GM10847 (cell line): ENCODE results near the gene EXOG.

Experiments
- POLR2A ChIP-seq: IDR thresholded peaks from 2 replicates; pipeline ENCODE4 v1.6.1; 2011; ENCODE audit not compliant: insufficient read length; ENCODE audit errors: extremely low read depth

The EXOG gene

DNA sequence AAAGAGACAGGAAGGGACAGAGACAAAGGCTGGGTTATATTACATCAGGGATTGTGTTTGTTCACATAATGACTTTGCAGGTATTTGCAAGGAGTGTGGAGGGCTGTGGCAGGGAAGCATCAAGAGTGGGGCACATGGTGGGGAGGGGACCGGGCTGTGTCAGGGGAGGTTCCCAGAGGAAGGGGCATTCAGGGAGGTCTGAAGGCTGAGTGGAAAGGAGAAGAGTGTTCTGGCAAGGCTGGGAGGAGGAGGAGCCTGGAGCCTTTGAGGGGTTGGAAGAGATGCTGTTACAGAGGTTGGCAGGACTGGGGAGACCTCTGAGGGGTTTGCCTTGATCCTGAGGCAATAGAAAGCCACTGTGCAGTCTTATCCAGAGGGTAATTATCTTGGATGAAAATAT lies 49.4 kb downstream of the EXOG start:
- TF ChIP-seq POLR2A, result no peak

DNA sequence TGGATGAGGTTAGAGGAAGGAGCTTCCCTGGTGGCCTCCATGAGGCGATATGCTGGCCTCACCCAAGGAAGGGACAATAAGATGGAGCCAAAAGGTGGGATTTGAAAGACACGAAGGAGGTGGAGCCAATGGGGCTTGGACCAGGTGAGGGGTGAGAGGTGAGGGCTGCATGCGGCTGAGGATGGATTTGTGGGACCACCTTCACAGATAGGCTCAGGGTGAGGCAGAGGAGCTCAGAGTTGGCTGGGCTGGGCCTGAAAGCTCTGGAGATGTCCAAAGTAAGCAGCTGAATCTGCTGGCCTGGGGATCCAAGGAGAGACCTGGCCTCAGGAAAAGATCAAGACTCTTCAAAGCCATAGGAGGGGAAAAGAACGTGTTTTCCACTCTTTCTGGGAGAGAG lies 49.8 kb downstream of the EXOG start:
- TF ChIP-seq POLR2A, result no peak

DNA sequence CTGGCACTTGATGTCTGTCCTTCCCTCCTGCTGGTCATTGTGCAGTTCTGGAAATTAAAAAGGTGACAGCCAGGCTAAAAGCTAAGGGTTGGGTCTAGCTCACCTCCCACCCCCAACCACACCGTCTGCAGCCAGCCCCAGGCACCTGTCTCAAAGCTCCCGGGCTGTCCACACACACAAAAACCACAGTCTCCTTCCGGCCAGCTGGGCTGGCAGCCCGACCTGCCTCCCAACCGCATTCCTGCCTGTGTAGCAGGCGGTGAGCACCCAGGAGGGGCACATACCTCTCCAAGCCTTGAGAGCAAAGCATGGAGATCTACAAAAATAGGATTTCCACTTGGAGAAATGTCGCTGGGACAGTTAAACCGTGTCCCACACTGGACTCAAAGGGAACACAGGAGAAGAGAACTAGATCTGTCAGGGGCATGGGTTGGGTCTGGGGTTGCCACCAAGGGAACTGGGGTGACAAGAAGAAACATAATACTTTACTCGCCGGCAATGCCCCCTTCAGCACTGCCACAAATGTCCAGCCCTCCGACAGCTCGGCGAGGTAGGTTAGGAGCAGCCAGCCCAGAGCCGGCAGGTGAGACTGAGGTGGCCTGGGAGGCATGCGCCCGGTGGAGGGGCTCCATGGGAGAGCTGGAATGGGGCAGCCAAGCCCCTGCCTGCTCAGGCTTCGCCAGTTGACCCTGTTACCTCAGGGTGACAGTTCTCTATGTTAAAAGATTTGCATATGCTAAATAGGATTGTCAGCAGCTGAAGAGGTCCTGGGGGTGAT lies 52.2 kb downstream of the EXOG start:
- no peak for TF ChIP-seq POLR2A

DNA sequence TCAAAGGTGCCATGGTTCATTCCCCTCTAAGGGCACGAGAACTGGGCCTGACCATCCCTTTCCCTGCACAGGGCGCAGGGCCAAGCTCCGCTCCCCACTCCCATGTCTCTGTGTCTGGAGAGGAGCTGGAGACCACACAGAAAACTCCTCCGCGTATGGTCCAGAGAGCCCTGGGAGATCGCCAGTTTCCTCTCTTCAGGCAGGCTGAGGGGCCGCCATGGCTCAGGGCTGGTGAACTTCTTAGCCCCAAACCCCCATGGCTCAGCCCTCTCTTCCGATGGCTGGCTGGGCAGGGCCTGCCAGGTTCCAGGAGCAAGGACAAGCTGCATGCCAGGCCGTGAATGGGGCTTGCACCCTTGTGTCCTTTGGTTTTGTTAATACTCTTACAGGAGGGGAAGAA lies 52.9 kb downstream of the EXOG start:
- TF ChIP-seq POLR2A, result no peak

DNA sequence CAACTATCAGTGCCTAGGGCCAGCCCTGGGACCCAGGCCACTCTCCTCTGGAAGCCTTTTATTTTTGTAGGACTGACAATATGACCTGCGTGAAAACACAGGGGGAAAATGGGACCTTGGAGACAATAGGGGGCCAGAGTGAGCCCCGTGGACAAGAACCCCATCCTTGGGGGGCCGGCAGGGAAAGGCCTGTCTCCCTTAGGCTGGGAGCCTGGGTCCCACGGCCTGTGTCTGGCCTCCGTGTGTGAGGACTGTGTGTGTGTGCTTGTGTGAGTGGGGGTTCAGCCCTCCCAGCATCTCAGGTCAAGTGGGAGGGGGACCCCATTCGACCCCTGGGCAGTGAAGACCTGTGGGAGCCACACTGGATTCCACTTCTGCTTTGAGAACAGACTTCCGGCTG lies 53.3 kb downstream of the EXOG start:
- no peak for TF ChIP-seq POLR2A

DNA sequence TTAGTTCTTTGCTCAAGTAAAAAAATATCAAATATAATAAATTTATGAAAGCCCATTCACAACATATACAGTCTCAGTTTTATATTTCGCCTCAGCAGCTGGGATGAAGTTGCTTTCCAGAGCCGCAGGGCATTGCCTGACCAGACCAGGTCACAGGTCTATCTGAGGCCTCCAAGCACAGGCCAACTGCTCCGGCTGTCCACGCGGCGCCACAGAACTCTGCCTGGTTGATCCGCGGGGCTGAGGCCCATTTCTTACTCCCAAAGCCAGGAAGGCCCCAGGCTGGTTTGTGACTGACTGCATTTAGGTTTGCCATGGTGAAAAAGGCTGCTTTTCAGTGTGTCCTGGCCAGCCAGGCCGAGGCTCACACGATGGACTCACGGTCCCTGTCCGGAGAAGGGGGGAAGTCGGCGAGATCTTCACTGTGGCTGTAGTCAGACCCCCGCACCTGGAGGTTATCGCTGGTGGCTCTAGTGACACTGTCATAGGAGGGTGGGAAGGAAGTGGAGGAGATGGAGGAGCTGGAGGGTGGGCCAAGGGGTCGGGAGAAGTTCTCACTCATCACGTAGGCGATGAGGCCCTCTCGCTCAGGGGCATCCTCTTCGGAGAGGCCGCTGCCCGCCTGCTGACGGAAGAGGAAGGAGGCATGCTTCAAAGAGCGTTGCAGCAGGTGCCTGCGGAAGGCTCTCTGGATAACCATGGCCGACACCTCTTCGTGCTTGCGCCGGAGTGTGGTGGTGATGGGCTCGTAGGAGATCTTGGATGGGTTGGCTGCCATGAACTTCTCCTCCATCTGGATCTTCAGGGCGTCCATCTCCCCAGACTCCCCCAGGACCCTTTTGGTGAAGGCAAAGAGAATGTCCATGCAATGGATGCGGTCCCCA lies 54.1 kb downstream of the EXOG start:
- TF ChIP-seq POLR2A, result no peak

DNA sequence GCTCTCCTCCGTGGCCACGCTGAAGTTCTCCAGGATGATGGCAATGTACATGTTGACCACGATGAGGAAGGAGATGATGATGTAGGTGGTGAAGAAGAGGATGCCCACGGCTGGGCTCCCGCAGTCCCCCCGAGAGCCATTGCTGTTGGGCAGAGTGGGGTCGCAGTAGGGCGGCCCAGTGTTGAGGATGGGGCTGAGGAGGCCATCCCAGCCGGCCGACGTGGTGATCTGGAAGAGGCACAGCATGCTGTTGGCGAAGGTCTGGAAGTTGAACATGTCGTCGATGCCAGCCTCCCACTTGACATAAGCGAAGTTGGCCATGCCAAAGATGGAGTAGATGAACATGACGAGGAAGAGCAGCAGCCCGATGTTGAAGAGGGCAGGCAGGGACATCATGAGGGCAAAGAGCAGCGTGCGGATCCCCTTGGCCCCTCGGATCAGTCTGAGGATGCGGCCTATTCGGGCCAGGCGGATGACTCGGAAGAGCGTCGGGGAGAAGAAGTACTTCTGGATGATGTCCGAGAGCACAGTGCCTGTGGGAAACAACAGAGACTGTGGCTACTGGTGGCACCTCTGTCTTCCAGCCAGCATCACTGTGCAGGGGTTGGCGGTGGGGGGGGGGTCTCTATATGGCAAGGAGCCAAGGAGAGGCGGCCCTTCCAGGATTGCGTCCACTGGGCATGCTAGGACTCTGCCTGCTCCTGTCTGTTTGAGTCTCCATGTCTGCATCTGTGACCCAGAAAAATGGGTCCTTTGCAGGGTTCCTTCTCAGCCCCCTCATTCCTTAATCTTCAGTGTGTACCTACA lies 55.1 kb downstream of the EXOG start:
- TF ChIP-seq POLR2A, result no peak

DNA sequence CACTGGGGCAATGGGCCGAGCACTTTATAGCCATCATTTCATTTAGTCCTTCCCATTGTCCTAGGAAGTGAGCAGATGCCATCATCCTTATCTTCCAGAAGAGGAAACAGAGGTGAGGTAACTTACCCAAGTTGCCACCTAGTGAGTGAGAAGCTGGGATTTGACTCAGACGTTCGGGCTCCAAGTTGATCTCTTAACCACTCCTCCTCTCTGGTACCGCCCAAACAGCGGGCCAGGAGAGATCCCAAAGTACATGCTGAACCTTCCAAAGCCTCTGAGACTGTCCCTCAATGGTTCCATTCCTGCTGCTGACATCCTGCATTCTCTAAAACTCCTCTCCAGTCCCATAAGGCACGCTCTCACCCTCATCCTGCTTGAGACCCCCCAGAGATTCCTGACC lies 56.2 kb downstream of the EXOG start:
- no peak for TF ChIP-seq POLR2A

DNA sequence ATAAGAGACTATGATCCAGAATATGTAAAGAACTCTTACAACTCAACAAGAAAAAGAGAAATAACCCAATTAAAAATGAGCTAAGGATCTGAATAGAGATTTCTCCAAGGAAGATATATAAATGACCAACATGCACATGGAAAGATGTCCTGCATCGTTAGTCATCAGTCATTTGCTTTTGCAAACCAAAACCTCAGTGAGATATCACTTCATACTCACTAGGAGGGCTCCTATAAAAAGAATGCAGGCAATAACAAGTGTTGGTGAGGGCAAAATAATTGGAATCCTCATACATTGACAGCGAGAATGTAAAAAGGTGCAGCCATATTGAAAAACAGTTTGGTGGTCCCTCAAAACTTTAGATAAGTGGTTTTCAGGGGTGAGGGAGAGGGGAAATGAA lies 56.9 kb downstream of the EXOG start:
- TF ChIP-seq POLR2A, result no peak

DNA sequence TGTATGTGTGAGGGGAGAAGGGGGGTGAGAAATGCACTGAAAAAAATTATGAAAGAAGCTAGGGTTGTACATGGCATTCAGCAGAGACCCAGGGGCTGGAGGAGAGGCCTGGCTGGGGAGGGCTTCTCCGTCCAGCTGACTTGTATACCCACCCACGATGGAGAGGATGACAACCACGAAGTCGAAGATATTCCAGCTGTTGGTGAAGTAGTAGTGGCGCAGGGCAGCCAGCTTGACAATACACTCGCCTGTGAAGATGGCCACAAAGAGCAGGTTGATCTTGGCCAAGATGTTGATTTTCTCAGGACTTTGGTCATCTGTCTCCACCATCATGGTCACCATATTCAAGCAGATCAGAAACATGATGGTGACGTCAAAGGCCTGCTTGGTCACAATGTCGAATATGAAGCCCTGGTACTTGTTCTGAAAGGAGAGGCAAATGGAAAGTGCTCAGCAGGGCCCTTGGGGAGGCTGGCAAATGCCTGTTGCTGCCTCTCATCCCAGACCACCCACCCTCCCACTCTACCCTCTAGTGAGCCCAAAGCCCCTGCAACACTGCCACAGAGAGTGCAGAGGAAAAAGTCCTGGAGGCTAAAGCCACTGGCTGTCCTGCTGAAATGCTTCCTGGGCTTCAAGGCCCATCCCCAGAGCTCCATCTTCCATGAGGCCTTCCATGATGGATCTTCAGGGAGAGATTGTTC lies 58.1 kb downstream of the EXOG start:
- TF ChIP-seq POLR2A, result no peak

DNA sequence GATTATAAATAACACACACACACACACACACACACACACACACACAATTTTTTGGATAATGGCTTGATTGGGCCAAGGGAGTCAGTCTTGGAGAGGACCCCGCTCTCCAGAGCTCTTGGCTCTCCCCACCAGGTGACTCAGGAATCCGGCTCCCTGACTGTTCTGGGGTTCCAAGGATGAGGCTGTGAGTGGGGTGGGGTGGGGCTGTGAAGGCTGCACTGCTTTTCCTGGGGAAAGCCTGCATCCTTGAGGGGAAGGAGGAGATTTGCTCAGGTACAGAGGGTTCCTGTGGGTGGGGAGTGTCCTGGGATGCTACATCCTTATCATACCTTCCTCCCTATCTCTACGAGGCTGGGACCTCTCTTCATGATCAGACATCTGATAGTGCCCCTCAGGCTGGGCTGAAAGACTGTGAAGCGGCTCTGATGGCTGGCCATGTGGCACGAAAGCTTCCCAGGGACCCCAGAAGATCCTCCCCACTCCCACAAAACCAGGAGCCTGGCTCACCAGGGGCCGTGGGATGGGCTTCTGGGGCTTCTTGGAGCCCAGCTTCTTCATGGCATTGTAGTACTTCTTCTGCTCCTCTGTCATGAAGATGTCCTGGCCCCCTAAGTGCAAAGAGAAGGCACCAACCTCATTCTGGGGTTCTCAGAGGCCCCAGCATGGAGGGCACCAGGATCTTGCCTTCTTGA lies 59.2 kb downstream of the EXOG start:
- no peak for TF ChIP-seq POLR2A

DNA sequence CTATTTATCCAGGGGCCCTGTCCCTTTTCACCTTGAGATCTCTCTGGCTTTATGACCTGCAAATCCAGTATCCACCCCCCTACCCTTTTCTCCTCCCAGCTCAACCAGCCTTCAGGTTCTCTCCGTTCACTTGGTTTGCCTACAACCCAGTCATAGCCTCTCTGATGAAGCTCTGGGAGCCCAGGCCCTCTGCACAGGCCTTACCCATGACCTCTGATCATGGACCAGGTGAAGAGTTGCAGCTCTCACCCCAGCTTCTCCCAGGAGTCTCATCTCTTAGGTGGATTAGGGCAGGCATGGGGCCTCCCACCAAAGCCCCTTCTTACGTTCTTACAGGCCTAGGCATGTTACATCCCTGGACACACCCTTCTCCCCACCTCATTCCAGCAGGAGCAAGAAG lies 59.8 kb downstream of the EXOG start:
- TF ChIP-seq POLR2A, result no peak

DNA sequence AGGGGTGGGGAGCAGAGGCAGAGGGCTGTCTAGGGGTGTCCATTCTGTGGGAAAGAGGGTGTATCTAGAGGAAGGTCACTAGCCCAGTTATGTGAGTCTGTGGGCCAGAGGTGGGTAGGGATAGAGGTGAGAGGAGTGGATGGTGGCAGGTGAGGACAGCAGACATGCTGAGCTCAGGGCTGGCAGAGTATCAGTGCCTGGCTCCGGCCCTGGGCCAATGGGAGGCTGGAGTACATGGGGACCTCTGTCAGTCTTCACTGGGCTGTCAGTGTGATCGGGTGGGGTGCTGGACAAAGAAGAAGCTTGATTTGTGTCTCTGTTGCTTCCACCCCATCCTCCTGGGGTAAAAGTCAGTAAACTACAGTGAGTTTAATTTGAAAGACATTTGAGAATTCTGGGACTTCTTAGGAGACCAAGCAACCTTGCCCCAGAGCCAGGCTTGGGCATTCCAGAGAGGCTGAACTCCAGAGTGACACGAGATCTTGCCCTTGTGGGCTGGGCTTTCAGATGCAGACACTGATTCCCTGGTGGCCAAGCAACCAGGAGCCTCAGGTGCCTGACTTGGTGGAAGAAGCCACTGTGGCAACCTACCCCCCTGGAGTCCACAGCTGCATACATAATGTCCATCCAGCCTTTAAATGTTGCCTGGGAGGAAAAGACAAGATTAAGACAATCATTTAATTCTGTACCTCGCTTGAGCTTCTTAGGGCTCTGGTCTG lies 60.7 kb downstream of the EXOG start:
- TF ChIP-seq POLR2A, result no peak

DNA sequence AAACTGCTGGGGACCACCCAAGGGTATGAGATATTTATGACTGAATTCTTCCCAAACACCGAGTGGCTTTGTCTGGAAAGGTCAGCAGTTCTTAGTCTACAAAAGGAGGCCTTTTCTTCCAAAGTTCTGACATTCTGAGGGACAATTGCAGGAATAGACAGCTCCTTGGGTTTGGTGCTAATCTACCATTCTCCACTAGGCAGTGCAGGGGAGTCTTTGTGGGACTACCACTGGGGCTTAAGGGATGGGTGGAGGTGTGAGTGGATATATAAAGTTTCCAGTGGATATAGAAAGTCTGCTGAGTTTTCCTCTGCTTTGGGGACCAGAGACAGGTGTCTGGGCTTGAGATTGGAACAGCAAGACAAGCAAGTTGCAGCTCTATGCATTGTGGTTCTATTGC lies 62.7 kb downstream of the EXOG start:
- no peak for TF ChIP-seq POLR2A
